PFSK-1 (cell line): Measurements from ENCODE around the gene COLEC12.

Experiments
- POLR2AphosphoS5 ChIP-seq: IDR thresholded peaks from 2 replicates; pipeline ENCODE4 v1.6.1; 2012; ENCODE audit warnings: low read depth, mild to moderate bottlenecking, control low read depth, low read length, moderate library complexity
- REST ChIP-seq, 2 experiments: IDR thresholded peaks; 2 replicates each; pipeline versions ENCODE4 v1.6.1 to v1.8.0; 2011 to 2012; ENCODE audit warnings: low read depth in 2 of 2, low read length in 2 of 2, control low read depth in 1 of 2, inconsistent platforms in 1 of 2, mild to moderate bottlenecking in 1 of 2, moderate library complexity in 1 of 2; ENCODE audit not compliant: insufficient read depth in 1 of 2

DNA sequence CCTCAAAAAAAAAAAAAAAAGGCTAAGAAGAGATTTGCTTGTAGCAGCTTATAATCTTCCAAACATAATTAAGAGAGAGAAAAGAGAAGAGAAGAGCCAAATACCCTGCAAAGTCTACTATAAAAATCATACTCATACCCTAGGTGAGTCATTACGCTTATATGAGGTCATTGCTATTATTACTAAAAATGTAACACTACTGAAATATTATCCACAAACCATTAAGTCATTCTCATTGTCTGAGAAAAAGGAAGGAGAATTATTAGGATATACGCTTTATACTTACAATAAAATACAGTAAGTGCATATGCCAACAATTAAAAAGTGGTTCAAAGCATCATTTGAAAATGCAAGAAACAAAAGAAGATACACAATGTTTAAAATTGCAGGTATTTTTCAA lies 66.5 kb downstream of the COLEC12 start:
- TF ChIP-seq POLR2AphosphoS5 (no peak), REST (IDR thresholded peaks at IDR 0.05; ENCODE audit: insufficient read depth in 1 of 2, low read depth in 2 of 2, low read length in 2 of 2) (no peak)
